DND-41 (cell line): ENCODE measurements around the gene CLDN7.

Experiments
- CTCF ChIP-seq: IDR thresholded peaks from 2 replicates; pipeline ENCODE4 v1.5.1; 2012; ENCODE audit warnings: borderline replicate concordance, low read length, moderate library complexity, mild to moderate bottlenecking; ENCODE audit not compliant: poor library complexity, severe bottlenecking; ENCODE audit errors: extremely low read depth
- EZH2 ChIP-seq: IDR thresholded peaks from 3 replicates; pipeline ENCODE4 v1.6.1; 2012; ENCODE audit warnings: borderline replicate concordance, low read depth, mild to moderate bottlenecking, moderate library complexity, low read length, inconsistent platforms; ENCODE audit not compliant: severe bottlenecking

GRCh38 chr17:7293816-7294613 lies 31.7 kb upstream of the CLDN7 start:
- TF ChIP-seq CTCF, result no peak
- no peak for TF ChIP-seq EZH2
